GM12891 (cell line): ENCODE measurements around the gene MRPL20.

Source experiments
- PAX5 ChIP-seq: IDR thresholded peaks from 2 replicates; pipeline ENCODE4 v1.6.1; 2011; ENCODE audit warnings: low read length, moderate library complexity, mild to moderate bottlenecking; ENCODE audit not compliant: insufficient read depth, severe bottlenecking
- POLR2A ChIP-seq: IDR thresholded peaks from 2 replicates; pipeline ENCODE4 v1.6.1; 2011; ENCODE audit warnings: low read depth, low read length, control low read depth
- POLR2AphosphoS5 ChIP-seq: IDR thresholded peaks from 2 replicates; pipeline ENCODE4 v1.6.1; 2011; ENCODE audit warnings: low read depth, low read length, control low read depth
- POU2F2 ChIP-seq: IDR thresholded peaks from 2 replicates; pipeline ENCODE4 v1.6.1; 2011; ENCODE audit warnings: low read depth, mild to moderate bottlenecking, control low read depth, low read length, moderate library complexity
- SPI1 ChIP-seq: IDR thresholded peaks from 2 replicates; pipeline ENCODE4 v1.6.1; 2011; ENCODE audit warnings: low read depth, low read length, control low read depth
- TAF1 ChIP-seq: IDR thresholded peaks from 2 replicates; pipeline ENCODE4 v1.6.1; 2011; ENCODE audit warnings: low read depth, low read length, control low read depth

DNA sequence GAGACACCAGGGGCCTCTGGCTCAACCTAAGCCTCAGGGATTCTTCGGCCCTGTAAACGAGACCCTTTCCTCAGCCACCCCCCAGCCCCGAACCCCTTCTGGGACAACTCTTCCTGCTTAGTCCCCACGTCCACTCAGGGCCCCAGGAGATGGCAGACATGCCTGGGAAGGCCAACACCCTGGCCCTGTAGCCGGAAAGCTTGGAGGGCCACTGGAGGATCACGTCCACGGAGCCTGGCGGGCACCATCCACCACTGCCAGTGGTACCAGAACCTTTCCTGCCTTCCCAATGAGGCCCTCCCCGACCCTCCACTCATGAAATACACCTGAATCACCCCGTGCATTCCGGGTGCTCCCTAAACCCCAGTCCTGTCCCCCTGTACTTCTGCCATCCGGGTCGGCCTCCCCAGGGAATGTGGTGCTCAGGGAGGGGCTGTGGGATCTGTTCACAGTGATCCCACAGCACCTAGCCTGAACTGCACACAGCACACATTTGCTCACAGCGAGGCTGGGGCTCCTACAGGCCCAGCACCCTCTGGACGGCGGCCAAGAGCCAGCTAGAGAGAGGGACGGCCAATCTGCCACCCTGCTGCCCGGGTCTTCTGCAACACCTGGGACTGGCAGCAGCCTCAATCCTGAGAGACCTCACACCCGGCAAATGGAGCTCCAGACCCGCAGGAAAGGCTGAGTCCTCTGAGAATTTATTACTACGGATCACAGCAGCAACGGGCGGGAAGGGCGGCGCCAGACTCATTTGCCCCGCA, 33.9 kb downstream of the MRPL20 start:
- TF ChIP-seq POLR2A (no peak), TAF1 (no peak), SPI1 (no peak), POLR2AphosphoS5 (no peak), POU2F2 (no peak), PAX5 (no peak)
